GM19035 (cell line): ENCODE results near the gene RIPPLY3.

Source experiments
- ATAC-seq: cut with Tn5 transposase; IDR thresholded peaks from one replicate; pipeline ENCODE4 v1.9.1; 2021; ENCODE audit not compliant: unreplicated experiment

Gene RIPPLY3

GRCh38 chr21:37006486-37007291 is at the start of gene RIPPLY3:
TSS of gene RIPPLY3 (plus strand) at chr21:37006702. CDS start at chr21:37006773, 71 bp downstream.
- no peak for ATAC-seq

GRCh38 chr21:36959020-36959835 is 47.3 kb upstream of the RIPPLY3 start:
- no peak for ATAC-seq

- no peak for ATAC-seq
These were observed 45.7 kb upstream of the RIPPLY3 start for GRCh38 chr21:36960676-36961284.

GRCh38 chr21:36962098-36962780 is 44.3 kb upstream of the RIPPLY3 start:
- no peak for ATAC-seq

GRCh38 chr21:36964398-36964797 is 42.1 kb upstream of the RIPPLY3 start:
- ATAC-seq = no peak

- ATAC-seq = no peak
These were observed 41.4 kb upstream of the RIPPLY3 start for GRCh38 chr21:36964827-36965719.

- ATAC-seq = no peak
These were observed 40.8 kb upstream of the RIPPLY3 start for GRCh38 chr21:36965720-36966065.

GRCh38 chr21:36966066-36966820 is 40.3 kb upstream of the RIPPLY3 start, which contains the start of gene HLCS:
TSS of gene HLCS (minus strand) at chr21:36966669. CDS start at chr21:36966638, 31 bp downstream.
- ATAC-seq = peak; percentile 80

GRCh38 chr21:36966821-36967768 is 39.4 kb upstream of the RIPPLY3 start:
- ATAC-seq = peak; percentile 31

- no peak for ATAC-seq
These were observed 38.1 kb upstream of the RIPPLY3 start for GRCh38 chr21:36968414-36968813.

GRCh38 chr21:36968976-36969375 is 37.5 kb upstream of the RIPPLY3 start:
- no peak for ATAC-seq

GRCh38 chr21:36973986-36974850 is 32.3 kb upstream of the RIPPLY3 start:
- ATAC-seq = no peak

- no peak for ATAC-seq
These were observed 31.7 kb upstream of the RIPPLY3 start for GRCh38 chr21:36974851-36975192.

GRCh38 chr21:36976228-36976861 is 30.2 kb upstream of the RIPPLY3 start:
- ATAC-seq = no peak

GRCh38 chr21:36976882-36977651 is 29.4 kb upstream of the RIPPLY3 start:
- ATAC-seq = peak; percentile 78
